Activated naive CD8-positive, alpha-beta T cell treated with anti-CD3 and anti-CD28 coated beads, Interleukin-2, amount 50 U/mL, for 24 hours (primary cell): ENCODE measurements around the gene SMCR8.
"Not testable (repeated sequence)": the region's sequence is repeated elsewhere in the genome, so short reads cannot be mapped to it uniquely, and the experiment has no call there.

Experiments used
- ATAC-seq: fragments of 150-1000 bp; cut with Tn5 transposase; one replicate; pipeline ENCODE4 v1.10.0; 2021
- DNase-seq: peaks from one replicate; pipeline ENCODE4 v3.0.0; 2021
- H3K27ac Mint-ChIP-seq: one replicate; pipeline ENCODE4 v1.8.0; 2021; ENCODE audit warnings: mild to moderate bottlenecking, mixed read lengths
- H3K27me3 Mint-ChIP-seq: one replicate; pipeline ENCODE4 v1.8.0; 2021; ENCODE audit warnings: mixed read lengths
- H3K36me3 Mint-ChIP-seq: one replicate; pipeline ENCODE4 v1.8.0; 2021; ENCODE audit warnings: low read depth, mixed read lengths
- H3K4me1 Mint-ChIP-seq: one replicate; pipeline ENCODE4 v1.8.0; 2021; ENCODE audit warnings: mixed read lengths
- H3K4me3 Mint-ChIP-seq: one replicate; pipeline ENCODE4 v1.8.0; 2021; ENCODE audit warnings: mild to moderate bottlenecking, moderate library complexity, mixed read lengths
- H3K9me3 Mint-ChIP-seq: one replicate; pipeline ENCODE4 v1.8.0; 2021; ENCODE audit warnings: mixed read lengths

SMCR8 gene

DNA sequence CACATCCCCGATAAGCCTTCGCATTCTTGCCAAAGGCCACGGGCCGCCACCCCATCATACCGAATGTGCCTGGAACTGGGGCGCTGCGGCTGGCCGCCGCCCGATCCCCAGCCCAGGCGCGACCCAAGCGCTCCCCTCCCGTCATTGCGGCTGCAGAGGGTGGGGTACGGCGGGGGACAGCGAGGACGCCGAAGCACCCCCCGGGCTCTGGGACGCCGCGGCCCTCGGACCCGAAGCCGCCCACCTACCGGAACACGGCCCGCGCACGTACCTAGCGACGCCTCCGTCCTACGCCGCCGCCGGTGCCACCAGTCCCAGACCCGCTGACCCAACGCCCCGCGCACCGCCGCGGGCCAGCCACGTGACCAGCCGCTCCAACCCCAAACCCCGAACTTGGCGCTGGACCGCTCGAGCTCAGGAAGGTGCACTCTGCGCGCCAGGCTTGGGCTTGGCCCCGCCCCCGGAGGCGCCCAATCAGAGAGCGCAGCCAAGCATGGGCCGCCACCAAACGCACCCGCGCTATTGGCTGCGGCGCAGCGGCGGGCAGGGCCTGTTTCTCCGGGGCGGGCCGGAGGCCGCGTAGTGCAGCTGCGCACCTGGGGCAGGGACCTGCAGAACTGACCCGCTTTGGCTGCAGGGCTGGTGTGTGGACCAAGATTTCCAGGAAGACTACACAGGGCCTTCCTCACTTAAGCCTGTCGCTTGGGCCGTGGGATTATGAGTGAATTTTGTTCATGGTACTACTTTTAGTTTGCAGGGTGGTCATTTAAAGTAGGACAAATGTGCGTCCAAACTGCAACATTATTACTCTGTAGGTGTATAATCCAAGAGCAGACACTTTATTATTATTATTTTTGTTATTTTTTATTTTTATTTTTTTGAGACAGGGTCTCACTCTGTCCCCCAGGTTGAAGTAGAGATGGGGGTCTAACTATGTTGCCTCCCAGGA lies 48.3 kb downstream of the SMCR8 start, which contains the start of gene SHMT1:
Gene SHMT1 (minus strand): TSS at position 450 of the 949 bp plus-strand sequence. CDS start 7,569 bp downstream, outside the sequence.
- Mint-ChIP-seq H3K27me3 (no peaks in the 10 kb centered on the region), H3K9me3 (no peaks in the 10 kb centered on the region), H3K4me1 (peaks cover 18% of the 10 kb centered on the region), H3K36me3 (no peaks in the 10 kb centered on the region), H3K4me3 (peak within 1 kb of the TSS; percentile 88), H3K27ac (peak within 1 kb of the TSS; percentile 71)
- DNase-seq (peak; percentile 93), ATAC-seq (peak; percentile 100)

DNA sequence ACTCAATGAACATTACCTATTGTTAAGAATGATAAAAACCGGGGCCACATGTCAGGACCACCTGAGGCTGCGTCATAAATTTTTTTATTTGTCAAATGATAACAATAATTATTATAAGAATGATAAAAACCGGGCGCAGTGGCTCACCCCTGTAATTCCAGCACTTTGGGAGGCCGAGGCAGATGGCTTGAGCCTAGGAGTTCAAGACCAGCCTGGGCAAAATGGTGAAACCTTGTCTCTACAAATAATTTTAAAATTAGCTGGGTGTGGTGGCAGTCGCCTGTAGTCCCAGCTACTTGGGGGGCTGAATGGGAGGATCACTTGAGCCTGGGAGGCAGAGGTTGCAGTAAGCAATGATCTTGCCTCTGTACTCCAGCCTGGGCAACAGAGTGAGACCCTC lies 49.1 kb downstream of the SMCR8 start:
- no peak overlapping the region for H3K4me3 Mint-ChIP-seq
- peaks cover 18% of the 10 kb centered on the region for H3K4me1 Mint-ChIP-seq
- ATAC-seq = no peak
- DNase-seq = no peak
- H3K36me3 Mint-ChIP-seq = no peaks in the 10 kb centered on the region
- no peaks in the 10 kb centered on the region for H3K27me3 Mint-ChIP-seq
- H3K9me3 Mint-ChIP-seq = no peaks in the 10 kb centered on the region
- no peak overlapping the region for H3K27ac Mint-ChIP-seq

DNA sequence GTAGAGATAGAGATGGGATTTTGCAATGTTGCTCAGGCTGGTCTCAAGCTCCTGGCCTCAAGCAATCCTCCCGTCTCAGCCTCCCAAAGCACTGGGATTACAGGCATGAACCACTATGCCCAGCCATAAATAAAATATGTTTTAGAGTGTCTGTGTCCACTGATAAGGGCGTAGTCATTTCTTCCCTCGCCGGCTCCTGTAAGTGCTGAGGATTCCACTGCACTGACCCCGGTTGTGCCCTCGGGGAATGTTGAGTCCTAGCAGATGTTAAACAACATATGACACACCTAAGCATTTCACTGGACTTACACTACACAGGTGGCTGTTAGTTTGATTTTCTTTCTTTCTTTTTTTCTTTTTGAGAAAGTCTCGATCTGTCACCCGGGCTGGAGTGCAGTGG lies 53.9 kb downstream of the SMCR8 start:
- Mint-ChIP-seq H3K27me3 (peaks cover 18% of the 10 kb centered on the region), H3K9me3 (no peaks in the 10 kb centered on the region), H3K27ac (no peak overlapping the region), H3K4me1 (peaks cover 2% of the 10 kb centered on the region), H3K4me3 (no peak overlapping the region), H3K36me3 (no peaks in the 10 kb centered on the region)
- ATAC-seq = no peak
- DNase-seq = no peak

DNA sequence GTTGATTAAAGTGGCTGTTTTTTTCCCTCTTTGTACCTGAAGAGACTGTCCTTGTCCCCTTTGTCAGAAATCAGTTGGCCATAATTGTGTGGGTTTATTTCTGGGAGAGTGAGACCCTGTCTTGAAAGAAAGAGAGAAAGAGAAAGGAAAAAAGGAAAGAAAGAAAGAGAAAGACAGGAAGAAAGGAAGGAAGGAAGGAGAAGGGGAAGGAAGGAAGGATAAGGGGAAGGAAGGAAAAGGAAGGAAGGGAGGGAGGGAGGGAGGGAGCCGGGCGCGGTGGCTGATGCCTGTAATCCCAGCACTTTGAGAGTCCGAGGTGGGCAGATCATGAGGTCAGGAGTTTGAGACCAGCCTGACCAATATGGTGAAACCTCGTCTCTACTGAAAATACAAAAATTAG lies 55.7 kb downstream of the SMCR8 start:
- DNase-seq = no peak
- H3K36me3 Mint-ChIP-seq = no peaks in the 10 kb centered on the region
- peaks cover 18% of the 10 kb centered on the region for H3K27me3 Mint-ChIP-seq
- ATAC-seq = no peak
- no peak overlapping the region for H3K27ac Mint-ChIP-seq
- no peak overlapping the region for H3K4me3 Mint-ChIP-seq
- peaks cover 2% of the 10 kb centered on the region for H3K4me1 Mint-ChIP-seq
- H3K9me3 Mint-ChIP-seq = no peaks in the 10 kb centered on the region

DNA sequence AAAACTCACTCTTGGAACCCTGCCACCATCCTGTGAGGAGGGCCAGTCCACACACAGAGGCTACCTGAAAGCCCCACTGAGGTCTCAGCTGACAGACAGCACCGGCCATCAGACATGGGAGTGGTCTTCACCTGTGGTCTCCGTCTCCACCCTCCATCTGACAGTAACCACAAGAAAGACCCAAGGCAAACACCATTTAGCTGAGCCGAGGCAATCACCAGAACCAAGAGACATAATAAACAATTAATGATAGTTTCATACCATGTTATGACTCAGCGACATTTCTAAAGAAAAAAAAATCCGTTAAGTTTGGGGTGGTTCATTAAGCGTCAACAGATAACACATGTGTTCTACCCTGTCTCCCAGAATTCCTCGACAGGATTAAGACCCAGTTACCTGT lies 56.4 kb downstream of the SMCR8 start:
- H3K9me3 Mint-ChIP-seq = no peaks in the 10 kb centered on the region
- H3K4me3 Mint-ChIP-seq = no peak overlapping the region
- no peaks in the 10 kb centered on the region for H3K36me3 Mint-ChIP-seq
- ATAC-seq (peak; percentile 20), DNase-seq (no peak)
- H3K4me1 Mint-ChIP-seq = peaks cover 2% of the 10 kb centered on the region
- no peak overlapping the region for H3K27ac Mint-ChIP-seq
- H3K27me3 Mint-ChIP-seq = peaks cover 18% of the 10 kb centered on the region

DNA sequence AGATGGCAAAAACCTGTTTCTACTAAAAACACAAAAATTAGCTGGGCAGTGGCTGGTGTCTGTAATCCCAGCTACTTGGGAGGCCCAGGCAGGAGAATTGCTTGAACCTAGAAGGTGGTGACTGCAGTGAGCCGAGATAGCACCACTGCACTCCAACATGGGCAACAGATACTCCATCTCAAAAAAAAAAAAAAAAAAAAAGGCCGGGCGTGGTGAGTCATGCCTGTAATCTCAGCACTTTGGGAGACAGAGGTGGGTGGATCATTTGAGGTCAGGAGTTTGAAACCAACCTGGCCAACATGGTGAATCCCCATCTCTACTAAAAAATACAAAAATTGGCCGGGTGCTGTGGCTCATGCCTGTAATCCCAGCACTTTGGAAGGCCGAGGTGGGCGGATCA lies 58.1 kb downstream of the SMCR8 start:
- peaks cover 18% of the 10 kb centered on the region for H3K27me3 Mint-ChIP-seq
- DNase-seq, H3K4me1 Mint-ChIP-seq, H3K4me3 Mint-ChIP-seq, ATAC-seq, H3K27ac Mint-ChIP-seq, H3K9me3 Mint-ChIP-seq, H3K36me3 Mint-ChIP-seq: not testable (repeated sequence)

DNA sequence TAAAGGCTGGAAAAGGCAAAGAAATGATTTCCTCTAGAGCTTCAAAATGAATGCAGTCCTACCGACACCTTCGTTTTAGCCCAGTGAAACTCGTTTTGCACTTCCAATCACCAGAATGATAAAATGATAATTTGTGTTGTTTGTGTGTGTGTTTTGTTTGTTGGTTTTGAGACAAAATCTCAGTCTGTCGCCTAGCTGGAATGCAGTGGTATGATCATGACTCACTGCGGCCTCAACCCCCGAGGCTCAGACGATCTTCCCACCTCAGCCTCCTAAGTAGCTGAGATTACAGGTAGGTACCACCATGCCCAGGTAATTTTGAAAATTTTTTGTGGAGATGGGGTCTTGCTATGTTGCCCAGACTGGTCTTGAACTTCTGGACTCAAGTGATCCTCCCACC lies 59.1 kb downstream of the SMCR8 start:
- peaks cover 18% of the 10 kb centered on the region for H3K27me3 Mint-ChIP-seq
- peaks cover 2% of the 10 kb centered on the region for H3K4me1 Mint-ChIP-seq
- H3K4me3 Mint-ChIP-seq = no peak overlapping the region
- DNase-seq (no peak), ATAC-seq (no peak)
- no peaks in the 10 kb centered on the region for H3K9me3 Mint-ChIP-seq
- H3K27ac Mint-ChIP-seq = no peak overlapping the region
- no peaks in the 10 kb centered on the region for H3K36me3 Mint-ChIP-seq
